Endothelial cell (in vitro differentiated cells): ENCODE data around the gene S100A7. TPM values are rescaled to one million over a fixed set of nuclear protein-coding genes. Genes with fewer than 3 reads are reported as not detected.
A peak's percentile ranks its signal among the peaks of the same experiment; 100 is the strongest.

Source experiments
- DNase-seq: peaks from one replicate; pipeline ENCODE4 v3.0.0; 2021; ENCODE audit warnings: low spot score
- H3K27ac Mint-ChIP-seq: one replicate; pipeline ENCODE4 v1.8.0; 2021; ENCODE audit warnings: mixed read lengths, inconsistent platforms; ENCODE audit not compliant: unreplicated experiment
- H3K27me3 Mint-ChIP-seq: one replicate; pipeline ENCODE4 v1.8.0; 2021; ENCODE audit warnings: mild to moderate bottlenecking, moderate library complexity, mixed read lengths, inconsistent platforms; ENCODE audit not compliant: unreplicated experiment
- H3K36me3 Mint-ChIP-seq: one replicate; pipeline ENCODE4 v1.8.0; 2021; ENCODE audit warnings: mild to moderate bottlenecking, low read depth, mixed read lengths, inconsistent platforms; ENCODE audit not compliant: unreplicated experiment
- H3K4me1 Mint-ChIP-seq: one replicate; pipeline ENCODE4 v1.8.0; 2021; ENCODE audit warnings: mild to moderate bottlenecking, mixed read lengths, inconsistent platforms; ENCODE audit not compliant: unreplicated experiment
- H3K4me3 Mint-ChIP-seq: one replicate; pipeline ENCODE4 v1.8.0; 2021; ENCODE audit warnings: mild to moderate bottlenecking, mixed read lengths, inconsistent platforms; ENCODE audit not compliant: unreplicated experiment
- H3K9me3 Mint-ChIP-seq: one replicate; pipeline ENCODE4 v1.8.0; 2021; ENCODE audit warnings: mixed read lengths, inconsistent platforms; ENCODE audit not compliant: unreplicated experiment
- CTCF ChIP-seq: fragments of 200-600 bp; sonication (generic); IDR thresholded peaks from one replicate; pipeline ENCODE4 v1.5.0; 2021; ENCODE audit warnings: antibody characterized with exemption; ENCODE audit not compliant: unreplicated experiment
- long read RNA-seq: library from polyadenylated mRNA; unstranded; transcript quantifications from one replicate; pipeline ENCODE4 v2.0.0, GENCODE V29; 2020; ENCODE audit not compliant: unreplicated experiment
- total RNA-seq: library from RNA; stranded (reverse); fragmentation: NEBNext Ultra II Directional; extraction: Animal tissue kit (Norgen Biotek cat#: 25700); gene quantifications from one replicate; pipeline ENCODE4 v1.2.1, GENCODE V29; 2021; ENCODE audit not compliant: unreplicated experiment

S100A7 gene
- total RNA-seq: not detected
- long read RNA-seq: 0 reads

- H3K9me3 Mint-ChIP-seq: no peaks in the 10 kb centered on the region
Measured at GRCh38 chr1:153460551-153460950, at the start of gene S100A7. Gene S100A7 (minus strand): TSS chr1:153460651. CDS start chr1:153459013, 1,638 bp downstream.

GRCh38 chr1:153509729-153510354, 49.4 kb upstream of the S100A7 start:
- H3K4me3 Mint-ChIP-seq: no peak overlapping the region
- peak; percentile 63 for DNase-seq
- H3K4me1 Mint-ChIP-seq: no peaks in the 10 kb centered on the region
- H3K27me3 Mint-ChIP-seq: peaks cover 11% of the 10 kb centered on the region
- peak; percentile 79 for TF ChIP-seq CTCF
- no peak overlapping the region for H3K27ac Mint-ChIP-seq
- no peaks in the 10 kb centered on the region for H3K9me3 Mint-ChIP-seq
- no peaks in the 10 kb centered on the region for H3K36me3 Mint-ChIP-seq

More at GRCh38 chr1:153460551-153460950, at the start of gene S100A7:
- H3K4me3 Mint-ChIP-seq: no peak within 1 kb of the TSS
- no peak within 1 kb of the TSS for H3K27ac Mint-ChIP-seq
- H3K4me1 Mint-ChIP-seq: no peaks in the 10 kb centered on the region
- H3K27me3 Mint-ChIP-seq: peaks cover 1% of the 10 kb centered on the region
- no peak for TF ChIP-seq CTCF
- no peaks in the 10 kb centered on the region for H3K36me3 Mint-ChIP-seq
- no peak for DNase-seq

- Mint-ChIP-seq H3K4me1 (no peaks in the 10 kb centered on the region), H3K27ac (no peak overlapping the region), H3K9me3 (no peaks in the 10 kb centered on the region), H3K27me3 (peaks cover 14% of the 10 kb centered on the region), H3K36me3 (no peaks in the 10 kb centered on the region), H3K4me3 (no peak overlapping the region)
- TF ChIP-seq CTCF: no peak
- no peak for DNase-seq
Measured at GRCh38 chr1:153509036-153509435, 48.6 kb upstream of the S100A7 start.

GRCh38 chr1:153507926-153508583, 47.6 kb upstream of the S100A7 start:
- H3K4me3 Mint-ChIP-seq: no peak overlapping the region
- H3K9me3 Mint-ChIP-seq: no peaks in the 10 kb centered on the region
- no peaks in the 10 kb centered on the region for H3K36me3 Mint-ChIP-seq
- peak overlapping the region; percentile 36 for H3K27ac Mint-ChIP-seq
- DNase-seq: no peak
- H3K27me3 Mint-ChIP-seq: peaks cover 14% of the 10 kb centered on the region
- no peak for TF ChIP-seq CTCF
- no peaks in the 10 kb centered on the region for H3K4me1 Mint-ChIP-seq

GRCh38 chr1:153506831-153507413, 46.5 kb upstream of the S100A7 start:
- Mint-ChIP-seq H3K9me3 (no peaks in the 10 kb centered on the region), H3K4me3 (no peak overlapping the region), H3K4me1 (no peaks in the 10 kb centered on the region), H3K27ac (no peak overlapping the region), H3K27me3 (peaks cover 14% of the 10 kb centered on the region), H3K36me3 (no peaks in the 10 kb centered on the region)
- TF ChIP-seq CTCF: no peak
- no peak for DNase-seq
